Medulla oblongata (tissue), 1 donor: Measurements from ENCODE around the gene SLC7A7.
"Not testable (repeated sequence)": the region's sequence is repeated elsewhere in the genome, so short reads cannot be mapped to it uniquely, and the experiment has no call there.

Experiments used
- DNase-seq: peaks from one replicate; pipeline ENCODE4 v3.0.0-alpha.2; 2015; ENCODE audit errors: extremely low spot score

The SLC7A7 gene

GRCh38 chr14:22757972-22758650 is 57.1 kb downstream of the SLC7A7 start:
- not testable (repeated sequence) for DNase-seq

DNA sequence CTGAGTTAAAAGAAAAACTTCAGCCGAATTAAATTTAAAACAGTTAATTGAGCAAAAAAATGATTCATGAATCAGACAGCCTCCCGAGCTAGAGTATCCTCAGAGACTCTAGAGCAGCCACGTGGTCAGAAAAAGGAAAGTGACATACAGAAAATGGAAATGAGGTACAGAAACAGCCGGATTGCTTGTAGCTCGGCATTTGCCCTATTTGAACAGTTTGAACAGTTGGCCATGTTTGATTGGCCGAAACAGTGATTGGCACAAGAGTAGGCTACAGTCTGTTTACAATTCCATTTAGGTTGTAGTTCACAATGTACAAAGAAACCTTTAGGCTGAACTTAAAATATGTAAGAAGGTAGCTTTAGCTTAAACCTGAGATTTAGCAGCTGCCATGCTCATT is 61.6 kb downstream of the SLC7A7 start:
- peak; percentile 39 for DNase-seq

DNA sequence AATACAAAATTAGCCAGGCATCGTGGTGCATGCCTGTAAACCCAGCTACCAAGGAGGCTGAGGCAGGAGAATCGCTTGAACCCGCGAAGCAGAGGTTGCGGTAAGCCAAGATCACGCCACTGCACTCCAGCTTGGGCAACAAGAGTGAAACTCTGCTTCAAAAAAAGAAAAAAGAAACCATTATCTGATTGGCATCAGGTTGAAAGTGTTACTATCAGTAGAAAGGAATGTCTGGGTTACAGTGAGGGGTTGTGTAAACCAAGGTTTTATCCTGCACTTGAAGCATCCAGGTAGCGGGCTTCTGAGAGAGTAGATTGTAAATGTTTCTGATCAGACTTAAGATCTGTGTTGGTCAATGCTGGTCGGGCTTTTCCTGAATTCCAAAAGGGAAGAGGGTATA is 62.8 kb downstream of the SLC7A7 start:
- no peak for DNase-seq

- DNase-seq, result peak; percentile 26
Measured at GRCh38 chr14:22748631-22749068, 66.6 kb downstream of the SLC7A7 start.

DNA sequence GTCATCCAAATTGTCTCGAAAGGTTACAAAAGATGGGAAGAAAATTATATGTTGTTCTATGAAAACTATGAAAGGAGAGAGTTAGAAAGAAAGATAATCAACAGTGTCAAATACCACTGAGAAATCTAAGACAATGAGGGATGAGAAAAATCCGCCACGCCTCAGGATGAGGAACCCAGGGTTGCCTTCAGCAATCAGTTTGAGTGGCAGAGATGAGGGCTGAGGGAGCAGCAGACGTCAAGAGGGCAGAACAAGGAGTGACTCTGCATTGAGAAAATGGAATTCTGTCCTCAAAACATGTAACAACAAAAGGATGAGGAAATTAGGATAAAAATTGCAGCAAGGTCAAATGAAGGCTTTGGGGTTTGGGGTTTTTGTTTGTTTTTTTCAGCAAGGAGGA is 67.0 kb downstream of the SLC7A7 start:
- DNase-seq, result no peak

DNA sequence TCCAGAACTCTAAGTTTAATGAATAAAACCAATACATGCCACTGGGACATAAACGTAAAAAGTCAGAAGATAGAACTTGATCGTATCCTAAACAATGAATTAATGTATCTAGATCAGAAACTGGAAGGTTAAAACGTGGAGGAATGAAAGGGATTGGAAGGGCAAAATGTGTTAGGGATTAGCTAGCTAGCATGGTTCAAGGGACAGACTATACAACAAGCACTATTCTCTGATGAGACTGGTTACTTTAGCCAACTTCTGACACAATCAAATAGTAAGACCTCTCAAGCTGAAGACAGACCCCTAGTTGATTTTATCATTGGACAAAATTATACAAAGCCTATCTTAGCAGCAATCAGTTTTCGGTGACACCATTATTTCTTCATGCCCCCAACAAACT is 67.5 kb downstream of the SLC7A7 start:
- no peak for DNase-seq

DNA sequence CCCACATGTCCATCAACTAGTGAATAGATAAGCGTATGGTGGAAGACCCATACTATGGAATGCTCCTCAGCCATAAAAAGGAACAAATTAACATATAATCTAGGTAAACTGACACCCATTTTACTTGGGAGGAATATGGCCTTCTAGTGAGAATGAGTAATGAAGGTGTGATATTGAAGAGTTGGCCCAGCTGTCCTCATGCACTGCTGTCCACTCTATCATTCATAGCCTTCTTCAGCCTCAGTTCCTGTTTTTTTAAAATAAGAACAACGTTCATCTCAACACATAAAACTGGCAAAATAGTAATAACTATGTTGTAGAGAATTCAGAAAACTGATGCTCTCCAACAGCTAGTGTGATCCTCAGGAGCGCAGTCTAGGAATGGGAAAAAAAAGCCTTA is 75.2 kb downstream of the SLC7A7 start:
- DNase-seq, result no peak

GRCh38 chr14:22739423-22739822 is 75.8 kb downstream of the SLC7A7 start:
- DNase-seq, result no peak

DNA sequence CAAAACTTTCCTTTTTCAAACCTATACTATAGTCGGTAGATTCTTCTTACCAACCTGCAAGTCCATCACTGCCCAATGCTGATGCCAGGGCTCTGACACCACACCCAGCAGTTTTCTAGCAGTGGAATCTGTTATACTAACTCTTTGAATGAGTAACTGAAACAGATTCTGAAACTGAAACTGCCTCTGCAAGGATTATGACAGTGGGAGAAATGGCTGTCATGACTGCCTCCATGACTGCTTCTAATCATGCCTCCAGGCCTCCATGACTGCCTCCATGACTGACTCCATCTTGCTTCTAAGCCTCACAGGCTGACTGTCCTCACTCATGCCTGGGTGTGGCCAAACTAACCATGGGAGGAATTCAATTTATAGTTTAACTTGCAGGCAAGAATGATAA is 78.2 kb downstream of the SLC7A7 start:
- no peak for DNase-seq

GRCh38 chr14:22736384-22736783 is 78.9 kb downstream of the SLC7A7 start:
- DNase-seq, result not testable (repeated sequence)

DNA sequence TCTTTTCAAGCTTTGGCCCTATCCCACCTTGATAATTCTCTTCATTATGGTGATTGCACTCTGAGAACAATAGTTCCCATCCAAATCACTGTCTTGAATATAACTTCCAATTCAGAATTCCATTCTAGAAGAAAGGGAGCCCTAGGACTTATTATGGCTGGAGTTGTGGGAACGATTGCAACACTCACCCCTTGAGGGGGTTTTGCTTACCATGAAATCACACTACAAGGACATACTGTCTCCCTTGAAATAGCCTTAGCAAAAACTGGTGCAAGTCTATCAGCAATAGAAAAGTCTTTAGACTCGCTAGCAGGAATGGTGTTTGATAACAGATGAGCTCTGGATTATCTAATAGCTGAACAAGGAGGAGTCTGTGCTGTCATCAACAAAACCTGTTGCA is 80.1 kb downstream of the SLC7A7 start:
- no peak for DNase-seq

DNA sequence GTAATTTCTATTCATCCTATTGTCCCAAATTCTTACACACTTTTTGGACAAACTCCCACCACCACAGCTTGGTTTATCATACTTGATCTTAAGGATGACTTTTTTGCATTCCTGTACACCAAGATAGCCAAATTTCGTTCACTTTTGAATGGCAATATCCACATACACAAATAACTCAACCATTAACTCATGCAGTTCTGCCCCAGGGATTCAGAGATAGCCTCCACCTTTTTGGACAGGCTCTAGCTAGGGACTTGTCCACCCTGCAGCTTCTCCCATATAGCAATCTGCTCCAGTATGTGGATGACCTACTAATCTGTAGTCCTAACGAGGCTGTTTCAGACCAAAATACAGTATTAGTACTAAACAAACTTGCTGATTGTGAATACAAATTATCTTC is 81.4 kb downstream of the SLC7A7 start:
- DNase-seq, result no peak

DNA sequence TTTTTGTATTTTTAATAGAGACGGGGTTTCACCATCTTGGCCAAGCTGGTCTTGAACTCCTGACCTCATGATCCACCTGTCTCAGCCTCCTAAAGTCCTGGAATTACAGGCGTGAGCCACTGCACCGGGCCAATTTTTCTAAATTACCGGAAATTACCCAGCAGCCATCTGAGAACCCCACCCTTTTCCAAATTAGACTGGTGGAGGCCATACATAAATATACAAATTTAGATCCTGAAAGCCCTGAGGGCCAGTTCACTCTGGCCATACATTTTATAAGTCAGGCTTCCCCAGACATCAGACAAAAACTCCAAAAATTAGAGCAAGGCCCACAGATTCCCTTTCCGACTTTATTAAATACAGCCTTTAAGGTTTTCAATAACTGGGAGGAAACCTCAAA is 83.2 kb downstream of the SLC7A7 start:
- not testable (repeated sequence) for DNase-seq

GRCh38 chr14:22726012-22726411 is 89.2 kb downstream of the SLC7A7 start:
- DNase-seq, result no peak

GRCh38 chr14:22725374-22725773 is 89.9 kb downstream of the SLC7A7 start:
- DNase-seq, result not testable (repeated sequence)

- not testable (repeated sequence) for DNase-seq
Measured at GRCh38 chr14:22724847-22725246, 90.4 kb downstream of the SLC7A7 start.

DNA sequence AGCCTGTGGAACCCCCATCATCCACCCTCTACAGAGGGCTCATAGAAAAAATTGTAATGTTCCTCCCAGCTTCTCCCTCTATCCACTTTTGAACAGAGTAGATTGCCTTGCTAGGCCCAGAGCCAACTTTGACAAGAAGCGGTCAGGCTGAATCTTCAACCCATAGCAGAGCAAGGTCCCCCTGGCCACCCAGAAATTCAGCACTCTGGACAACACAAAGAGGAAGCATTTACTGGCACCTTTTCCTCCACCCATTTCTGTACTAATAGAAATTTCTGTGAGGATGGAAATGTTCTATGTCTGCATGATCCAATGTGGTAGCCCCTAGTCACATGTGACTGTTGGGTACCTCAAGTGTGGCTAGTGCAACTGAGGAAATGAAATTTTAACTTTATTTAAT is 91.4 kb downstream of the SLC7A7 start:
- no peak for DNase-seq
